Glutamatergic neuron (in vitro differentiated cells): Measurements from ENCODE around the gene CFL1. TPM values are rescaled to one million over a fixed set of nuclear protein-coding genes. Genes with fewer than 3 reads are reported as not detected.
A peak's percentile ranks its signal among the peaks of the same experiment; 100 is the strongest.

ENCODE experiments used
- DNase-seq: peaks from one replicate; pipeline ENCODE4 v3.0.0; 2022
- H3K27ac Mint-ChIP-seq: one replicate; pipeline ENCODE4 v1.8.0; 2020; ENCODE audit warnings: mild to moderate bottlenecking, mixed read lengths, inconsistent platforms; ENCODE audit not compliant: unreplicated experiment
- H3K27me3 Mint-ChIP-seq: one replicate; pipeline ENCODE4 v1.8.0; 2020; ENCODE audit warnings: mild to moderate bottlenecking, moderate library complexity, mixed read lengths, inconsistent platforms; ENCODE audit not compliant: unreplicated experiment
- H3K36me3 Mint-ChIP-seq: one replicate; pipeline ENCODE4 v1.8.0; 2020; ENCODE audit warnings: mild to moderate bottlenecking, mixed read lengths, inconsistent platforms; ENCODE audit not compliant: unreplicated experiment
- H3K4me1 Mint-ChIP-seq: one replicate; pipeline ENCODE4 v1.8.0; 2020; ENCODE audit warnings: mild to moderate bottlenecking, low read depth, mixed read lengths, inconsistent platforms; ENCODE audit not compliant: unreplicated experiment
- H3K4me3 Mint-ChIP-seq: one replicate; pipeline ENCODE4 v1.8.0; 2020; ENCODE audit warnings: mild to moderate bottlenecking, mixed read lengths, inconsistent platforms; ENCODE audit not compliant: unreplicated experiment
- H3K9me3 Mint-ChIP-seq: one replicate; pipeline ENCODE4 v1.8.0; 2020; ENCODE audit warnings: mild to moderate bottlenecking, moderate library complexity, mixed read lengths, inconsistent platforms; ENCODE audit not compliant: unreplicated experiment
- total RNA-seq: library from RNA; stranded (reverse); fragmentation: NEBNext Ultra II Directional; extraction: Animal tissue kit (Norgen Biotek cat#: 25700); gene quantifications from one replicate; pipeline ENCODE4 v1.2.1, GENCODE V29; 2021; ENCODE audit not compliant: unreplicated experiment
- TF ChIP-seq, protein P1 (sequence below): fragments of 200-600 bp; sonication (generic); IDR thresholded peaks from one replicate; pipeline ENCODE4 v1.5.0; 2021; ENCODE audit not compliant: partially characterized antibody, unreplicated experiment

Gene CFL1
- total RNA-seq, 1 donor from 2014 or later, result 1,294 TPM

- TF ChIP-seq, protein P1, sequence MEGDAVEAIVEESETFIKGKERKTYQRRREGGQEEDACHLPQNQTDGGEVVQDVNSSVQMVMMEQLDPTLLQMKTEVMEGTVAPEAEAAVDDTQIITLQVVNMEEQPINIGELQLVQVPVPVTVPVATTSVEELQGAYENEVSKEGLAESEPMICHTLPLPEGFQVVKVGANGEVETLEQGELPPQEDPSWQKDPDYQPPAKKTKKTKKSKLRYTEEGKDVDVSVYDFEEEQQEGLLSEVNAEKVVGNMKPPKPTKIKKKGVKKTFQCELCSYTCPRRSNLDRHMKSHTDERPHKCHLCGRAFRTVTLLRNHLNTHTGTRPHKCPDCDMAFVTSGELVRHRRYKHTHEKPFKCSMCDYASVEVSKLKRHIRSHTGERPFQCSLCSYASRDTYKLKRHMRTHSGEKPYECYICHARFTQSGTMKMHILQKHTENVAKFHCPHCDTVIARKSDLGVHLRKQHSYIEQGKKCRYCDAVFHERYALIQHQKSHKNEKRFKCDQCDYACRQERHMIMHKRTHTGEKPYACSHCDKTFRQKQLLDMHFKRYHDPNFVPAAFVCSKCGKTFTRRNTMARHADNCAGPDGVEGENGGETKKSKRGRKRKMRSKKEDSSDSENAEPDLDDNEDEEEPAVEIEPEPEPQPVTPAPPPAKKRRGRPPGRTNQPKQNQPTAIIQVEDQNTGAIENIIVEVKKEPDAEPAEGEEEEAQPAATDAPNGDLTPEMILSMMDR, result no peak
- peak overlapping the region; percentile 48 for H3K27ac Mint-ChIP-seq
- peaks cover 14% of the 10 kb centered on the region for H3K9me3 Mint-ChIP-seq
- peaks cover 24% of the 10 kb centered on the region for H3K4me1 Mint-ChIP-seq
- no peak overlapping the region for H3K4me3 Mint-ChIP-seq
- H3K36me3 Mint-ChIP-seq, result peaks cover 5% of the 10 kb centered on the region
- DNase-seq, result no peak
- H3K27me3 Mint-ChIP-seq, result peaks cover 4% of the 10 kb centered on the region
Observed at GRCh38 chr11:65814131-65814985, 43.6 kb downstream of the CFL1 start.

- TF ChIP-seq, protein P1, result no peak
Observed at GRCh38 chr11:65811764-65812475, 46.1 kb downstream of the CFL1 start.

DNA sequence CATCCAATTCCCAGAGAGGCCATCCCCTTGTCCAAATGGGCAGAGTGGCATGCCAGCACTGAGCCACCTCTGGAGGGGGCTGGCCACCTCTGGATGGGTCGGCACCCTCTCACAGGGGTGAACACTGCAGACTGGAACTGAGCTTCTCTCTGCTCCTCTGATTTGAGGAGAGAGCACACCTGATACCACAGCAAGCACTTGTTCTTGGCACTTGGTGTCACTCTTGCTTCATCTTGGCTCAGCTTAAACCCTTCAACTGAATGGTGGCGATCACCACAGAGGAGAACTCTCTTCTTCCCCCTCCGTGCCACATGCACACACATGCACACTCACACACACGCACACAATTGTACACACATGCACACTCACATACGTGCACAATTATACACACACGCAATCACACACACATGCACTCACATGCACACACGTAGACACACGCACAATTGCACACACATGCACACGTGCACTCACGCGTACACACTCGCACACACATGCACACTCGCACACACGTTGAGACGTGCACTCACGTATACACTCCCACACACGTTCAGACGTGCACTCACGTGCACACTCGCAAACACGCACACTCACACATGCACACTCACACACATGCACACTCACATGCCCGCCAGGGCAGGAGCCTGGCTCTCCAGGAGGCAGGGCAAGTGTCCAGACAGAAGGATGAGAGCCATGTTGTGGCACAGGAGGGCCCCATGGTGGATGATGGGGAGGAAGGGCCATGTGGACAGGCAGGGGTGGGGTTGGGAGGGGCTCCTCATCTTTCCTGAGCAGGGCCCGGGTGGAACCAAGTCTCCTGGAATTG lies 47.7 kb downstream of the CFL1 start:
- peaks cover 9% of the 10 kb centered on the region for H3K9me3 Mint-ChIP-seq
- H3K27ac Mint-ChIP-seq, result no peak overlapping the region
- H3K36me3 Mint-ChIP-seq, result no peaks in the 10 kb centered on the region
- TF ChIP-seq, protein P1, result no peak
- no peak for DNase-seq
- H3K27me3 Mint-ChIP-seq, result peaks cover 5% of the 10 kb centered on the region
- H3K4me1 Mint-ChIP-seq, result peaks cover 18% of the 10 kb centered on the region
- no peak overlapping the region for H3K4me3 Mint-ChIP-seq

More at GRCh38 chr11:65811764-65812475, 46.1 kb downstream of the CFL1 start:
- H3K4me3 Mint-ChIP-seq, result peak overlapping the region; percentile 57
- H3K9me3 Mint-ChIP-seq, result peaks cover 12% of the 10 kb centered on the region
- peak; percentile 49 for DNase-seq
- peaks cover 5% of the 10 kb centered on the region for H3K36me3 Mint-ChIP-seq
- peaks cover 22% of the 10 kb centered on the region for H3K4me1 Mint-ChIP-seq
- peaks cover 5% of the 10 kb centered on the region for H3K27me3 Mint-ChIP-seq
- H3K27ac Mint-ChIP-seq, result peak overlapping the region; percentile 66

DNA sequence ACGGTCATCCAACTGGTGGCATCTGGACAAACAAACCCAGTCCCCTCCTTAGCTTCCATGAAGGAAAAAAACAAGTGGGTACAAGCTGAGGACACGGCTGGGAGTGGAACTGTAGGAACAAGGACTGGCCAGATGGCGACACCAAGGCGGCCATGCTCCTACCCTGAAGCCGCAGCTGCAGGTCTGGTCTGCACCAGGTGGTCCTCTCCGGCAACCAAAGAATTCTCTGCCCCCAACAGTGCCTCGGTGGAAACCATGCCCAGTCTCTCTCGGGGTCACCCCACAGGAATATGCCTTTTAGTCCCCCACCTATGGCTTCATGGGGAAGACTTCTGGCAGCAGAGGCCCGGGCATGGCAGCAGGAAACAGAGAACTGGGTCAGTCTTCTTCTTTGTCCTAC lies 48.5 kb downstream of the CFL1 start:
- Mint-ChIP-seq H3K36me3 (no peaks in the 10 kb centered on the region), H3K4me3 (no peak overlapping the region), H3K9me3 (peaks cover 9% of the 10 kb centered on the region), H3K27ac (no peak overlapping the region), H3K27me3 (peaks cover 5% of the 10 kb centered on the region), H3K4me1 (peaks cover 17% of the 10 kb centered on the region)
- no peak for DNase-seq
- TF ChIP-seq, protein P1, result no peak
